ENCODE data around the gene C1orf159.

Gene C1orf159

GRCh38 chr1:1136547-1137230 is 20.8 kb upstream of the C1orf159 start:
- H3K4me3 ChIP-seq (ENCODE audit: low read depth, low read length), result peak overlapping the region; percentile 29
- TF ChIP-seq, protein P1, sequence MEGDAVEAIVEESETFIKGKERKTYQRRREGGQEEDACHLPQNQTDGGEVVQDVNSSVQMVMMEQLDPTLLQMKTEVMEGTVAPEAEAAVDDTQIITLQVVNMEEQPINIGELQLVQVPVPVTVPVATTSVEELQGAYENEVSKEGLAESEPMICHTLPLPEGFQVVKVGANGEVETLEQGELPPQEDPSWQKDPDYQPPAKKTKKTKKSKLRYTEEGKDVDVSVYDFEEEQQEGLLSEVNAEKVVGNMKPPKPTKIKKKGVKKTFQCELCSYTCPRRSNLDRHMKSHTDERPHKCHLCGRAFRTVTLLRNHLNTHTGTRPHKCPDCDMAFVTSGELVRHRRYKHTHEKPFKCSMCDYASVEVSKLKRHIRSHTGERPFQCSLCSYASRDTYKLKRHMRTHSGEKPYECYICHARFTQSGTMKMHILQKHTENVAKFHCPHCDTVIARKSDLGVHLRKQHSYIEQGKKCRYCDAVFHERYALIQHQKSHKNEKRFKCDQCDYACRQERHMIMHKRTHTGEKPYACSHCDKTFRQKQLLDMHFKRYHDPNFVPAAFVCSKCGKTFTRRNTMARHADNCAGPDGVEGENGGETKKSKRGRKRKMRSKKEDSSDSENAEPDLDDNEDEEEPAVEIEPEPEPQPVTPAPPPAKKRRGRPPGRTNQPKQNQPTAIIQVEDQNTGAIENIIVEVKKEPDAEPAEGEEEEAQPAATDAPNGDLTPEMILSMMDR (IDR thresholded peaks at IDR 0.05; ENCODE audit: borderline replicate concordance, insufficient read depth, low read depth, low read length), result no peak

DNA sequence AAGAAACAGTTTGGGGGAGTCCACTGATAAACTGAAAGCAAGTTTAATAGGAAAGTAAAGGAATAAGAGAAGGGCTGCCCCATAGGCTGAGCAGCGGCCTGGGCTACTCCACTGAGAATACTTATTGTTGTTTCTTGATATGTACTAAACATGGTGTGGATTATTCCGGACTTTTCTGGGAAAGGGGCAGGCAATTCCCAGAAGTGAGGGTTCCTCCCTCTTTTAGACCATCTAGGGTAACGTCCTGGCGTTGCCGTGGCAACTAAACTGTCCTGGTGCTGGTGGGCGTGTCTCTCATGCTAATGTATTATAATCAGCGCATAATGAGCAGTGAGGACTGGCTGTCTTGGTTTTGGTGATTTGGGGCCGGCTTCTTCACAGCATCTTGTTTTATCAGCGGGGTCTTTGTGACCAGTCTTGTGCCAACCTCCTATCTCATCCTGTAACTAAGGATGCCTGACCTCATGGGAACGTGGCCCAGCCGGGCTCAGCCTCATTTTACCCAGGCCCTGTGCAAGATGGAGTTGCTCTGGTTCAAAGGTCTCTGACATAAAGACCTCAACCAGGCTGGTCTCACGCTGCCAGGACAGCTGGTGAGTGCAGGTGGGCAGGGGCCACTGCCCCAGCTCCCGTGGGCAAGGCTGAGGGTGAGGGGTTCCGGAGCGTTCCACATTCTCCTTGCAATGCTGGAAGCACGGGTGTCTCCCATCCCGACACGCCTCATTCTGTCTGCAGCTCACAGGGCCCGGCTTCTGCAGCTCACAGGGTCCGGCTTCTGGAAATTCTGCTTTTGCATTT is 19.6 kb upstream of the C1orf159 start:
- TF ChIP-seq, protein P1 (IDR thresholded peaks at IDR 0.05; ENCODE audit: borderline replicate concordance, insufficient read depth, low read depth, low read length), result no peak
- H3K4me3 ChIP-seq (ENCODE audit: low read depth, low read length), result no peak overlapping the region

DNA sequence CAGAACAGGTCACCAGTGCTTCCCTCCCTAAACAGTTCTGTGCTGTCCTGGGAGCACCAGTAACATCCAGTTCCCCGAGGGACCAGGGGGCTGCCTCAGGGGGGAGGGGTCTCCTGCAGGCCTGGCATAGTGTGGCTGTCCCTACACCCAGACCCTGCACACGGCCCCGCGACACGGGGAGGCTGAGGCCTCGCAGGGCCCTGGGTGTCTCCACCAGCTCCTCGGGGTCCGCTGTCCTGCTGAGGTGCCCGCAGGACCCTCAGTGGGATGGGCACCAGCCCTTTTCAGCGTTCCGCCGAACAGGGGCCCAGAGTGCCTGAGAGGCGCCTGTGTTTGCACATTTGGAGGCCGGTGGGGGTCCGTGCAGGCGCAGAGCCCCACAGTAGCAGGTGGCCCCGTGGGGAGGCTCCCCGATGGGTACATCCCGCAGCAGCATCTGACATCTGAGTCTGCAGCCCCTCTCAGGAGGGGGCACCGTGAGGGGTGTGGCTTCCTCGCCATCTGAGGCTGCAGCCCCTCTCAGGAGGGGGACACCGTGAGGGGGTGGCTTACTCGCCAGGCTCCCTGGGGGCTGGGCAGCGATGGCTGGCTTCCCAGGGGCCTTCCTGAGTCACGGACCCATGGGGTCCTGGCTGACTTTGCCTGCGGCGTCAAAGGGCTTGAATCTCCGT is 18.5 kb upstream of the C1orf159 start:
- TF ChIP-seq, protein P1 (IDR thresholded peaks at IDR 0.05; ENCODE audit: borderline replicate concordance, insufficient read depth, low read depth, low read length), result no peak
- no peak overlapping the region for H3K4me3 ChIP-seq (ENCODE audit: low read depth, low read length)

GRCh38 chr1:1132956-1133750 is 17.3 kb upstream of the C1orf159 start:
- H3K4me3 ChIP-seq (ENCODE audit: low read depth, low read length), result no peak overlapping the region
- TF ChIP-seq, protein P1 (IDR thresholded peaks at IDR 0.05; ENCODE audit: borderline replicate concordance, insufficient read depth, low read depth, low read length), result no peak

DNA sequence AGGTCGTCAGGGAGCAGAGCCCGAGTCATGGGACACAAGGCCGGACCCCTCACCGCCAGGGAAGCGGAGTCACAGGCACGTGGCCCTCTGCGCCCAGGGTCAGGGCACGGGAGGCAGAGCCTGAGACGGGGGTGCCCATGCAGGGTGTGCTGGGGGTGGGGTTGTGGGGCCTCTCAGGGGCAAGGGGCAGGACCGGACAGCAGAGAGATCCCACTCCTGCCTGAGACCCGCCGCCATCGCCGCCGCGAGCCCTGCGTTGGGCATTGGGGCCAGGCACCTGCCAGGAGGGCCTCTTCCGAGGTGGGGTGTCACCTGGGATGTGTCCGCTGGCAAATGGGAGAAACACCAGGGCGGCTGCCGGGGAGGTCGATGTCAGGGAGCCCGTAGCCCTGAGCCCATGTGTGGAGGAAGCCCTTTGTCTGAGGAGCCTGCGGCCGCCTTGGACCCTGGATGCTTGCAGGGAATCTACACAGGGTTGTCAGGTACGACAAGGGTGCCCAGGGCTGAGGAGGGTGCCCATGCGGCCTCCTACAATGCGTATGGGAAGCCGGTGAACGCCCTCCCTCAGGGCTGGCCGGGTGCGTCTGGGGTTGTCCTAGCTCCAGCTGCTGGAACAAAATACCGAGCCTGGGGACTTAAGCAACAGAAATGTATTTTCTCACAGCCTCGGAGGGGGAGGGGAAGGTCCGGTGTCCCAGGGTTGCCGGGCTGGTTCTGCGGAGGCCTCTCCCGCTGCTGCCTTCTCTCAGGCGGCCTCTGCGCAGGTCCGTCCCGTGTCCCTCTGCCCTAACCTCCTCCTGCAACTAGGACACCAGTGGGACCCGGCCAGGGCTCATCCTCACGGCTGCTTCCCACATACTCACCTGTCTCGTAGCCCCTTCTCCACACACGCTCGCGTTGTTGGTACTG is 16.4 kb upstream of the C1orf159 start:
- TF ChIP-seq, protein P1 (IDR thresholded peaks at IDR 0.05; ENCODE audit: borderline replicate concordance, insufficient read depth, low read depth, low read length), result no peak
- H3K4me3 ChIP-seq (ENCODE audit: low read depth, low read length), result no peak overlapping the region

All from GM12875 (cell line).